C4-2B (cell line): ENCODE data around the gene MINDY4B.

Source experiments
- H3K27ac ChIP-seq: fragments of 450-650 bp; 2 replicates; pipeline ENCODE4 v1.5.1; 2017
- CTCF ChIP-seq: fragments of 450-650 bp; conservative IDR thresholded peaks from 2 replicates; pipeline ENCODE4 v1.5.1; 2017; ENCODE audit warnings: mild to moderate bottlenecking
- ZFX ChIP-seq: fragments of 450-650 bp; IDR thresholded peaks from 2 replicates; pipeline ENCODE4 v1.6.1; 2017

The MINDY4B gene

GRCh38 chr3:150823277-150823676, 82.0 kb downstream of the MINDY4B start:
- H3K27ac ChIP-seq: no peak overlapping the region
- no peak for TF ChIP-seq ZFX
- no peak for TF ChIP-seq CTCF

GRCh38 chr3:150822636-150823035, 82.6 kb downstream of the MINDY4B start:
- TF ChIP-seq ZFX: no peak
- TF ChIP-seq CTCF: no peak
- H3K27ac ChIP-seq: no peak overlapping the region
